Keratinocyte (primary cell): ENCODE data around the gene TMEM132A. TPM values are rescaled to one million over a fixed set of nuclear protein-coding genes. Genes with fewer than 3 reads are reported as not detected.
"Not testable (repeated sequence)": the region's sequence is repeated elsewhere in the genome, so short reads cannot be mapped to it uniquely, and the experiment has no call there.

Experiments
- DNase-seq: peaks from one replicate; pipeline ENCODE4 v3.0.0-alpha.2; 2011; ENCODE audit warnings: low read depth, missing footprints, low spot score
- FAIRE-seq: peaks from 2 replicates; lab custom pipeline; 2011; peaks lifted over from hg19 to GRCh38; lab: Jason Lieb, UNC
- H2AFZ ChIP-seq: 2 replicates; pipeline ENCODE4 v1.6.0; 2012; ENCODE audit warnings: low read length, control low read depth, inconsistent platforms; ENCODE audit not compliant: control insufficient read depth
- H3K27ac ChIP-seq: 2 replicates; pipeline ENCODE4 v1.5.1; 2011; ENCODE audit warnings: low read length; ENCODE audit not compliant: control insufficient read depth, insufficient read depth
- H3K27me3 ChIP-seq: 3 replicates; pipeline ENCODE4 v1.6.0; 2011; ENCODE audit warnings: low read length; ENCODE audit not compliant: control insufficient read depth, insufficient read depth; ENCODE audit errors: extremely low read depth
- H3K36me3 ChIP-seq, 2 experiments: 2 replicates in 1 of 2; 3 replicates in 1 of 2; pipeline ENCODE4 v1.5.1; 2011; ENCODE audit warnings: low read length in 2 of 2, mild to moderate bottlenecking in 1 of 2; ENCODE audit not compliant: control insufficient read depth in 2 of 2, insufficient read depth in 2 of 2; ENCODE audit errors: extremely low read depth in 1 of 2
- H3K4me1 ChIP-seq: 3 replicates; pipeline ENCODE4 v1.5.1; 2011; ENCODE audit warnings: low read length; ENCODE audit not compliant: control insufficient read depth, insufficient read depth; ENCODE audit errors: extremely low read depth
- H3K4me2 ChIP-seq: 3 replicates; pipeline ENCODE4 v1.6.0; 2011; ENCODE audit warnings: low read depth, low read length; ENCODE audit not compliant: control insufficient read depth, insufficient read depth; ENCODE audit errors: extremely low read depth
- H3K4me3 ChIP-seq, 3 experiments: fragments of 200-600 bp in 1 of 3; sonication (generic) in 1 of 3; 2 replicates in 2 of 3; 3 replicates in 1 of 3; pipeline ENCODE4 v1.5.1; 2011 to 2016; ENCODE audit warnings: low read length in 3 of 3, mild to moderate bottlenecking in 3 of 3, control low read depth in 2 of 3, inconsistent platforms in 1 of 3, low read depth in 1 of 3, mixed read lengths in 1 of 3, mixed run types in 1 of 3, moderate library complexity in 1 of 3; ENCODE audit not compliant: control insufficient read depth in 2 of 3, insufficient read depth in 2 of 3; ENCODE audit errors: extremely low read depth in 1 of 3
- H3K79me2 ChIP-seq: 2 replicates; pipeline ENCODE4 v1.6.0; 2012; ENCODE audit warnings: low read length; ENCODE audit not compliant: control insufficient read depth, insufficient read depth
- H3K9ac ChIP-seq: 3 replicates; pipeline ENCODE4 v1.6.0; 2011; ENCODE audit warnings: low read length; ENCODE audit not compliant: control insufficient read depth, insufficient read depth; ENCODE audit errors: extremely low read depth
- H3K9me1 ChIP-seq: 3 replicates; pipeline ENCODE4 v1.6.0; 2011; ENCODE audit warnings: low read length; ENCODE audit not compliant: control insufficient read depth, insufficient read depth; ENCODE audit errors: extremely low read depth
- H3K9me3 ChIP-seq: 2 replicates; pipeline ENCODE4 v1.5.1; 2012; ENCODE audit warnings: low read depth, low read length; ENCODE audit not compliant: control insufficient read depth
- H4K20me1 ChIP-seq: 3 replicates; pipeline ENCODE4 v1.6.0; 2011; ENCODE audit warnings: low read length; ENCODE audit not compliant: control insufficient read depth, insufficient read depth; ENCODE audit errors: extremely low read depth
- CTCF ChIP-seq, 3 experiments: IDR thresholded peaks in 1 of 3; conservative IDR thresholded peaks in 1 of 3; optimal IDR thresholded peaks in 1 of 3; 2 replicates in 2 of 3; 3 replicates in 1 of 3; pipeline versions ENCODE3 to v1.5.1; 2011; ENCODE audit warnings: low read length in 3 of 3, mild to moderate bottlenecking in 3 of 3, moderate library complexity in 2 of 3, control low read depth in 1 of 3, inconsistent platforms in 1 of 3; ENCODE audit not compliant: insufficient read depth in 2 of 3; ENCODE audit errors: extremely low read depth in 1 of 3
- EZH2 ChIP-seq: IDR thresholded peaks from one replicate; pipeline ENCODE4 v1.6.1; 2012; ENCODE audit warnings: inconsistent platforms, mild to moderate bottlenecking, low read length, moderate library complexity
- dilution Hi-C: fragments of 300-500 bp; cut with MboI; formaldehyde crosslinking; loops from one replicate; pipeline ENCODE4 v1.7.0; 2020; ENCODE audit warnings: low sequenced_read_pairs; ENCODE audit not compliant: extremely low pct_ligation_motif_present
- polyA plus RNA-seq, 5 experiments: library from polyadenylated mRNA; depleted of rRNA in 3 of 5; stranded (reverse) in 3 of 5; stranded (forward) in 1 of 5; unstranded in 1 of 5; fragments of >200 nt; gene quantifications; 1 replicate in 1 of 5; 2 replicates in 3 of 5; 3 replicates in 1 of 5; pipeline versions ENCODE4 v1.2.1 to v1.2.3, GENCODE V29; 2011 to 2012; ENCODE audit warnings: missing spikeins in 2 of 5, low read depth in 1 of 5, low replicate concordance in 1 of 5

TMEM132A gene
- polyA plus RNA-seq, 1 donor (not counting 4 experiments of a cell fraction or from before 2014, with no cell fraction given), result 16.6 TPM

GRCh38 chr11:60908803-60909202, 15.5 kb upstream of the TMEM132A start:
- no peak for FAIRE-seq
- H3K4me2 ChIP-seq, result no peak overlapping the region

GRCh38 chr11:60909680-60910280, 14.5 kb upstream of the TMEM132A start:
- H3K27ac ChIP-seq, H3K9me3 ChIP-seq, H3K4me3 ChIP-seq, H3K4me2 ChIP-seq, H3K27me3 ChIP-seq, H3K36me3 ChIP-seq, H2AFZ ChIP-seq, FAIRE-seq, dilution Hi-C loops, H3K9me1 ChIP-seq, H4K20me1 ChIP-seq, DNase-seq, H3K9ac ChIP-seq: not testable (repeated sequence)
- peaks cover 13% of the 10 kb centered on the region for H3K4me1 ChIP-seq
- H3K79me2 ChIP-seq, result peaks cover 20% of the 10 kb centered on the region

More at GRCh38 chr11:60908803-60909202, 15.5 kb upstream of the TMEM132A start:
- Histone ChIP-seq H3K79me2 (peaks cover 22% of the 10 kb centered on the region), H3K9me3 (no peaks in the 10 kb centered on the region), H3K27me3 (no peaks in the 10 kb centered on the region), H3K36me3 (no peaks in the 10 kb centered on the region), H3K9me1 (no peaks in the 10 kb centered on the region), H3K27ac (no peak overlapping the region), H3K4me3 (no peak overlapping the region), H3K4me1 (peaks cover 16% of the 10 kb centered on the region), H4K20me1 (peaks cover 7% of the 10 kb centered on the region), H3K9ac (no peak overlapping the region), H2AFZ (no peak overlapping the region)
- no peak for TF ChIP-seq CTCF (optimal IDR thresholded peaks at IDR 0.05 in 1 of 3, IDR thresholded peaks at IDR 0.05 in 1 of 3, conservative IDR thresholded peaks at IDR 0.05 in 1 of 3; ENCODE audit: extremely low read depth in 1 of 3, insufficient read depth in 2 of 3, low read length in 3 of 3)
- DNase-seq, result no peak
- dilution Hi-C loops, result no loop called here

GRCh38 chr11:60910281-60910687, 14.0 kb upstream of the TMEM132A start:
- Histone ChIP-seq H3K4me2 (no peak overlapping the region), H3K4me1 (peaks cover 12% of the 10 kb centered on the region), H3K79me2 (peaks cover 15% of the 10 kb centered on the region), H3K9ac (no peak overlapping the region), H2AFZ (no peak overlapping the region), H3K9me1 (no peaks in the 10 kb centered on the region), H4K20me1 (peaks cover under 1% of the 10 kb centered on the region), H3K27me3 (no peaks in the 10 kb centered on the region), H3K36me3 (no peaks in the 10 kb centered on the region), H3K27ac (no peak overlapping the region), H3K4me3 (no peak overlapping the region), H3K9me3 (no peaks in the 10 kb centered on the region)
- no peak for FAIRE-seq
- dilution Hi-C loops, result no loop called here
- no peak for TF ChIP-seq CTCF (optimal IDR thresholded peaks at IDR 0.05 in 1 of 3, IDR thresholded peaks at IDR 0.05 in 1 of 3, conservative IDR thresholded peaks at IDR 0.05 in 1 of 3; ENCODE audit: extremely low read depth in 1 of 3, insufficient read depth in 2 of 3, low read length in 3 of 3)
- TF ChIP-seq EZH2, result no peak
- DNase-seq, result no peak
